ENCODE measurements around the gene HIF1A.
"Not testable (repeated sequence)": the region's sequence is repeated elsewhere in the genome, so short reads cannot be mapped to it uniquely, and the experiment has no call there.

The HIF1A gene

DNA sequence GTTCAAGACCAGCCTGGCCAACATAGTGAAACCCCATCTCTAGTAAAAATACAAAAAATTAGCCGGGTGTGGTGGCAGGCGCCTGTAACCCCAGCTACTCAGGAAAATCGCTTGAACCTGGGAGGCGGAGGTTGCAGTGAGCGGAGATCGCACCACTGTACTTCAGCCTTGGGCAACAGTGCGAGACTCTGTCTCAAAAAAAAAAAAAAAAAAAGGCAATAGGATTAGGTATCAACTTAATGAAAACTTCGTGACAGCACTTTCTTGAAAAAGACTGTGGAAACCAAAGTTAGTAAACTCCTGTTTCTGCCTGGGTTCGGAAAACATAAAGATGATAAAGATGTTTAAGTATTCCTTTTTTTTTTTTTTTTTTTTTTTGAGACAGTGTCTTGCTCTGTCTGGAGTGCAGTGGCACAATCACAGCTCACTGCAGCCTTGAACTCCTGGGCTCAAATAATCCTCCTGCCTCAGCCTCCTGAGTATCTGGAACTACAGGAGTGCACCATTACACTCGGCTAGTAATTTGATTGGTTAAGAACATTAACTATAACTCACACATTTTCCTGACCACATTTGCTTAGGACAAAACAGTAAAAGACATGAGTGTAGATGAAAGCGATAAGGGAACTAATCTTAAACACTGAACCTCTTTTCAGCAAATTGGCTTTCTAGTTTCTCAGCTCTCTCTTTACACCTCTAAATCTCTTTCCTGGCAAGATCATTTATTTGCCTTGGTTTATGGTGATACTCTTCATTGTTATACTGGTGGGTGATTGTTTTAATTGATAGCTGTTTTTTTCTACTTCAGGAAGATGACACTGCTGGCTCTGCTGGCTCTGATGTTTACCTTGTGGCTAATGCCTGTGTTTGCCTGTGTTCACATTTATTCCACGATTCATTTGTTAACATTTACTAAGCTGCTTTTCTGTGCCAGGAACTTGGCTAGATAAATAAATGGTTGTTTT is 15.8 kb downstream of the HIF1A start:
- DNase-seq = no peak

DNA sequence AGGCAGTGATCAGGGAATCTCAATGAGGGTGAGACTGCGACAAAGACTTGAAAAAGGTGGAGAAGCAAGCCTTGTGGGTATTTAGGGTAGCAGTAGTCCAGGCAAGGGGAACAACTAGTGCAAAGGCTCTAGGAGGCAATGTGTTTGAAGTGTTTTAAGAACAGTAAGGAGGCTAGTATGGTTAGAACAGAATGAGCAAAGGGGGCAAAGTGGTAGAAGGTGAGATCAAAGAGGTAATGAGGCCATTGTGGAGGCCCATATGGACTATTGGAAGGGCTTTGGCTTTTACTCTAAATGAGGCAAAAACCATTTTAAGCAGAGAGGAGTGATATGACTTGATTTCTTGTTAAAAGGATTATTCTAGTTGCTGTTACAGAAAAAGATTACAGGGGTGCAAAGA is 16.8 kb downstream of the HIF1A start:
- DNase-seq = no peak

DNA sequence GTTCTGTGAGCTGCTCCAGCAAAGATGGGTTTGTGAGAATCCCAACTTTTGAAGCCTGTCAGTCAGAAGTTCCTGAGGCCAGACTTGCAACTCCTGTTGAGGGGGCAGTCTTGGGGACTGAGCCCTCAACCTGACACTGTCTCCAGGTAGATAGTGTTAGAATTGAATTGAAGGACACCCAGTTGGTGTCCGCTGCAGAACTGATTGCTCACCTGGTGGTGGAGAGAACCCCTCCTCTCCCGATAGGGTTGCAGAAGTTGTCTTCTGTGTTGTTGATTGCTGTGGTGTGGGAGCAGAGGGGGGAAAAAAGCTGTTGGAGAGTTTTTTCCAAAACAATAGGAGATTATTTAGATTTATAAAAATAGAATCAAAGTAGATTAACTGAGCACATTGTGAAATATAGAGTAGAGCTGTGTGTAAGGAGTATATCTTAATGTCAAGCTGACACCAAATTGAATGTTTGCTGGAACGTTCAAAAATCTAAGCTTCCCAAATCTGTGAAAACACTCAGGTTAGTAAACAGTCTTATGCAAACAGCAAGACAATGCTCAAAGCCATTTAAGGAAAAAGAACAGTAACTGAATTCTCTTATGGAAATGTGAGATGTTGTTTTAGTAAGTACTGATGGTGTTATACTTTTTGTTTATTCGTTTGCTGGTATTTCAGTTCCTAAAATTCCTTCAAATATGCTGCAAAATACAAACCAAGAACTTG is 18.6 kb downstream of the HIF1A start:
- no peak for DNase-seq

DNA sequence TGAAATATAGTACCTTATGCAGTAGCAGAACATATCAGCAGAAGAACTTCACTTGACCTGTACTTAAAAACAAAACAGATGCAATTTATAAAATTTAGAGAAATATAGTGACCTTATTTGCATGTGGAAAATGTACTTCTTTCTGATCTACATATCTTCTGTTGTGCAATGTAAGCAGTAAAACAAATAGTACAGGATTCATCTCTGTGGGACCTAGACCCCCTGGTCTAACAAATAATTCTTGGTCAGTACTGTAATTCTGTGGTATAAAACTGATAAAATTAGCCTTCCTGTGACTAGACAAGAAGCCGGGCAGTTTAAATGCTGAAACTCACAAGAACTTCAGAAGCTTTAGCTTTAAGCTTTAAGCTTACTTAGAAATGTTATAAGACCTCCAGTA is 21.6 kb downstream of the HIF1A start:
- no peak for DNase-seq

DNA sequence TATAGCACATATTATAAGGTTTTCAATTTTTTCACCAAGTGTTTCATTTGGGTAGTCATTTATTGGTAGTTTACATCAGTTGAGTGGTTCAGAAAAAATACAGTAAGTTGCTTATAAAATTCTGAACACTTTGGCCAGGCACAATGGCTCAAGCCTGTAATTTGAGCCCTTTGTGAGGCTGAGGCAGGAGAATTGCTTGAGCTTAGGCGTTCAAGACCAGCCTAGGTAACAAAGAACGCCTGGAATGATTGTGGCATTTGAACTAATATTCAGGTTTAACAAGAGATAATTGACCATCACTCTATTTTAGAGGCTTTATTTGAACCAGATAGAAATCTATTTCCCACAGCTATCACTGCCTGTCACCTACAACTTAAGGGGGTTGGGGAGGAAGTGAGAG is 22.7 kb downstream of the HIF1A start:
- no peak for DNase-seq

DNA sequence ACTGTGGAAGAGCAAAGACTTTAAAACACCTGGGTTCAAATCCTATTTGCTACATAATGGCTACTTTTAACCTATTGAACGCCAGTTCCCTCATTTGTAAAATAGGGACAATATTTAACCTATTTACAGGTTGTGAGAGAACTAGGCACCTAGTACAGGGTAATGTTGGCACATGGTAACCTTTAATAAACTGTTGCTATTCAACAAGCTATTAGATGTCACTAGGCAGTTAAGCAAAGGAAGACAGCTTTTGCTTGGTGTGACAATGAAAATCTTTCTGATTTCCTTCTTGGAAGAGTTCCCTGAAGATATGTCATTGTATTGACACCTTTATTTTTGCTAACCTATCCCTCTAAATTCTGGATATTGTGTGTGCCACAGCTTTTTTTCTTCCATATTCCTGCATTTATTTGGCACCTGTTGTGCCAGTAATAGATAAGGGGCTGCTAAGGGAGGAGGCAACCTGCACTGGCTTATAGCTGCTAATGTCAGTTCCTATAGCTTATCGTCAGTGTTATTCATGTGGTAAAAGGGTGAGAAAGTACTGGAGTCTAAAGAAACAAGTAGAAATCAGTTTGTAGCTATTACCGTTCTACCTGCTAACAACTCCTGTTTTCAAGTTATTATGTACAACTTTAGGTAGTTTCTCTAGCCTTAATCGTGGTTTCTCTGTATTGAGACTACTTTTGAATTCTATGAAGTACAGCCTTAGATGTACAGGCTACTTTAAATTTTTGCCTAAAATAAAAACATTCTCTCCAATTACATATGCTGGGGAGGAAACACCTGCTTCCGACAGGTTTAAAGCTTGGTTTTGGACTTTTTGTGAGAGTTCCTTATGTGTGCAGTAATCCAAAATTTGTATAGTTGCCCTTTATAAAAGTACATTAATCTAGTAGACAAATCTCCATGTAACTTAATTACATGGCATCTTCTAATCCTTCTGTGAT is 24.3 kb downstream of the HIF1A start:
- DNase-seq = peak in 1 of 2 donors; percentile 35

DNA sequence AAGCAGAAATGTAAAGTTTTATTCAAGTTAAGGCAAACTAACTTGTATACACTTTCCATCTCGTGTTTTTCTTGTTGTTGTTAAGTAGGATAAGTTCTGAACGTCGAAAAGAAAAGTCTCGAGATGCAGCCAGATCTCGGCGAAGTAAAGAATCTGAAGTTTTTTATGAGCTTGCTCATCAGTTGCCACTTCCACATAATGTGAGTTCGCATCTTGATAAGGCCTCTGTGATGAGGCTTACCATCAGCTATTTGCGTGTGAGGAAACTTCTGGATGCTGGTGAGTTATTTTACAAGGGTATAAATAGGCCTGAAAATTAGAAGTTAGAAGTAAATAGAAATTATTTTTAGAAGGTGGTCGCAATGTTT is 25.0 kb downstream of the HIF1A start:
- DNase-seq = no peak

DNA sequence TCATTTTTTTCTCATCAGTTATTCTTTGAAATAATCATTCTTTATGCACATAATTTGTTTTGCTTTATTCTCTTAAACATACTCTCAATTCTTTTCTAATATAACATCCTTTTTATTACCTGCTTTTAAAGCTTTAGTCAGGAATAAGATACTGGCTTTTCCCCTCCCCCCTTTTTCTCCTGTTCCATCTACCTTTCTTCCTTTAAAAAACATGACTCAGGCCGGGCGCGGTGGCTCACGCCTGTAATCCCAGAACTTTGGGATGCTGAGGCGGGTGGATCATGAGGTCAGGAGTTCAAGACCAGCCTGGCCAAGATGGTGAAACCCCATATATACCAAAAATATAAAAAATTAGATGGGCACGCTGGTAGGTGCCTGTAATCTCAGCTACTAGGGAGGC is 25.4 kb downstream of the HIF1A start:
- DNase-seq = no peak

DNA sequence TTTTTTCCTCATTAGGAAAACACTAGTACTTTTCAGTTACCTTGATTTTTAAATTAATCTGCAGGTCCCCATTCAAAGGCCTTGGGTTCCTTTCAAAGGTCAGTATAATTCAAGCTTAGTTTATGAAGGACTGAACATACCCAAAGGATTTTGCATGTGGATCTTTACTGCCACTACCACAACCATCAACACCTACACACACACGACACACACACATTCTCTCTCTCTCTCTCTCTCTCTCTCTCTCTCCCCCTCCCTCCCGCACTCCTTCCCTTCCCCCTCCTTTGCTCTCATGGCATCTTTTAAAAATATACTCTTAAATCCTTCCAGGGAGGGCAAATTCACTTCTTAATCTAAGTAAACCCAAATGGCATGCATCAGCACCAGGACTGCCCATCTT is 28.8 kb downstream of the HIF1A start:
- DNase-seq = no peak

DNA sequence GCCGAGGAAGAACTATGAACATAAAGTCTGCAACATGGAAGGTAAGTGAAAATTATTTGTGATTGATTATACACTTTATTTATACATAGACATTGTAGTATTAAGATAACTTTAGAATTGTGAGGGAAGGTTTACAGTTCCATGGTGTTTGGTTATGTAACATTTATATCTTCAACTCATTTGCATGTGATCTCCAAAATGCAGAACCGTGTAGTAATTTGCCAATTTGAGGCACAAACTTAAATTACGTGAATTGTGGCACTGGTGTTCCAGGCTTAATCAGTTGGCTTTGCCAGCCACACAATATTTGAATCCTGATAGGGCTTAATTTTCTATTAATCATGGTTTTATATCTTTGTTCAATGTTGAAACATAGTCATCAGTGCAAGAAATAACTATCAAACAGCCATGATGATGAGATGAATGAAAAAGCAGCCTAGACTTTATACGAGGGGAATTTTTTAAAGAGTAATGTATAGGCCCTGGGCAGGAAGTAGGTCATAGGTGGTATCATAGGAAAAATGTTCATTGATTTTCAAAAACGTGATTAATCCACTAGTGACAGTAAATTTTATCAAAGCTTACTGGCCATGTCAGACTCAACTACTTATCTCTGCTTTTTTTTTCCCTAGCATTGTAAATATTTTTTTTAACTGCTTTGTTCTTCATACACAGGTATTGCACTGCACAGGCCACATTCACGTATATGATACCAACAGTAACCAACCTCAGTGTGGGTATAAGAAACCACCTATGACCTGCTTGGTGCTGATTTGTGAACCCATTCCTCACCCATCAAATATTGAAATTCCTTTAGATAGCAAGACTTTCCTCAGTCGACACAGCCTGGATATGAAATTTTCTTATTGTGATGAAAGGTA is 31.7 kb downstream of the HIF1A start:
- no peak for DNase-seq

DNA sequence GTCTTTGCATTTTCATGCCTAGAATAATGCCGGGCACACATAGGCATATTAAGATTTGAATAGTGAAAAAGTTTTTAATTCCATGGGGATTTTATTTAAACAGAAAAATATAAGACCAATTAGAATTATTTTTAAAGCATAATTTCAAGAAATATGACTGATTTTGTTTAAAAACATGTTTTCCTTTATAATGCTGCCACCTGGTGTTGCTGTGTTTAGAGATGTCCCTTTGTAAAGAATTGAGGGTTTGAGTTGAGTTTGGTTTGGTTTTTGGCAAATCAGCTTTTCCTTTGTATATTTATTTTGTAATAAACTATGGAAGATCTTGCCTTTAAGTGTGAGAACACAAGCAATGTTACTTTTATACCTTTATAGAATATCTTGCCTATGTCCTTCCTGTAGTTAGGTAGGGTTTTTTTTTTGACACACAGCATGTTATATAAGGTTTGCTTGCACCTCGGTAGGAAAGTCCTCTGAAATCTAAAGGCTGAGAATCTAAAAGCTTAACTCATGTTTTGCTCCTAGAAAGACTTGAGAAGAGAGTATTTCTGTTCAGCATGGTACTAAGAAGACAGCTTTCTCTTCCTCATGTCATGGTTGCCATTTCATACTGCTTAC is 35.6 kb downstream of the HIF1A start:
- peak in 1 of 2 donors; percentile 44 for DNase-seq

DNA sequence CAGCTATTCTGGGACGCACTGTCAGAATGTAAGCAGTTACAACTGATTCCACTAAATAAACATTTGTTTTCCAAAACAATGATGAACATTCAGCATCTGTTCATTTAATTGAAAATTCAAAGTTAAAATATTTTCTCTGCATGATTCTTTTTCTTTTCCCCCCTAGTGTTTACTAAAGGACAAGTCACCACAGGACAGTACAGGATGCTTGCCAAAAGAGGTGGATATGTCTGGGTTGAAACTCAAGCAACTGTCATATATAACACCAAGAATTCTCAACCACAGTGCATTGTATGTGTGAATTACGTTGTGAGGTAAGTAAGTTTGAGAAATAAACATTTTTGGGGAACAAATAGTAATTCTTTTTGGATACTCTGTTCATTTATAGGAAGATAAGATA is 38.7 kb downstream of the HIF1A start:
- DNase-seq = no peak

DNA sequence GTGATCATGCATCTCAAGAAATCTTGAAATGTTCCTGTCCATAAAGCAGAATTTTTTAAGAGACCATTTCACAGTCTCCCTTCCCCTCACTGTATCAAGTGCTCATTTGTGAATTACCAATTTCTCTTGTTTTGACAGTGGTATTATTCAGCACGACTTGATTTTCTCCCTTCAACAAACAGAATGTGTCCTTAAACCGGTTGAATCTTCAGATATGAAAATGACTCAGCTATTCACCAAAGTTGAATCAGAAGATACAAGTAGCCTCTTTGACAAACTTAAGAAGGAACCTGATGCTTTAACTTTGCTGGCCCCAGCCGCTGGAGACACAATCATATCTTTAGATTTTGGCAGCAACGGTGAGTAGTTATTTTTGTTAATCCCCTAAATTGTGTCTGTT is 41.4 kb downstream of the HIF1A start:
- no peak for DNase-seq

DNA sequence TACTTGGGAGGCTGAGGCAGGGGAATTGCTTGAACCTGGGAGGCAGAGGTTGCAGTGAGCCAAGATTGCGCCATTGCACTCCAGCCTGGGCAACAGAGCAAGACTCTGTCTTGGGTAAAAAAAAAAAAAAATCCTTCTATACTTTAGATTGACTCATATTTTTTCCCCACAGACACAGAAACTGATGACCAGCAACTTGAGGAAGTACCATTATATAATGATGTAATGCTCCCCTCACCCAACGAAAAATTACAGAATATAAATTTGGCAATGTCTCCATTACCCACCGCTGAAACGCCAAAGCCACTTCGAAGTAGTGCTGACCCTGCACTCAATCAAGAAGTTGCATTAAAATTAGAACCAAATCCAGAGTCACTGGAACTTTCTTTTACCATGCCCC is 42.6 kb downstream of the HIF1A start:
- DNase-seq = no peak

DNA sequence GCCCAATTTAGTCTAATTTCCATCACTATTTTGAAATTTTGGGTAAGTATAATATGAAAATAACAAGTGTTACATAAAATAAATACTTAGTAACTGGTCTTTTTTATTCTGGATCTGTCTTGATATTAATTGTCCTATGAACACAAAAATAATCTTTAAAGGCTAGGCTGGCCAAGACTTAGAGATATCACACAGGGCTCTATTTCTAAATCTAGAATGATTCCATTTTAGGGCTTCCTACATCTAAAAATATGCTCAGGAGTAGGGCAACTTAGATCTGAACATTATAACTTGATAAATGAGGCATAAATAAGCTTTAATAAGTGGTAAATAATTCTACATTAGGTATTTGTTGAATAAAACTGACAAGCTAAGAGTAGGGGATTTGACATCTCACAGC is 43.8 kb downstream of the HIF1A start:
- no peak for DNase-seq

DNA sequence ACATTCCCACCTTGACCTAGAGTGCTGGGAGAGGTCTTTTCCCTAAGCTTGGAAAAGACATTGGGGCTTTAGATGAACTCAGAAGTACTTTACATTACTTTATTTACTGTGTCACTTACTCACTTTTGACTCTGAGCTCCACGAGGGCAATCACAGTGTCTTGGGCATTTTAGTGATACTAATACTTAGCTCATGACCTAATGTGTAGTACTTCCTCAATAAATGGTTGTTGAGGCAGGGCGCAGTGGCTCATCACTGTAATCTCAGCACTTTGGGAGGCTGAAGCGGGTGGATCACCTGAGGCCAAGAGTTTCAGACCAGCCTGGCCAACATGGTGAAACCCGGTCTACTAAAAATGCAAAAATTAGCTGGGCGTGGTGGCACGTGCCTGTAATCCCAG is 47.1 kb downstream of the HIF1A start:
- DNase-seq = no peak

DNA sequence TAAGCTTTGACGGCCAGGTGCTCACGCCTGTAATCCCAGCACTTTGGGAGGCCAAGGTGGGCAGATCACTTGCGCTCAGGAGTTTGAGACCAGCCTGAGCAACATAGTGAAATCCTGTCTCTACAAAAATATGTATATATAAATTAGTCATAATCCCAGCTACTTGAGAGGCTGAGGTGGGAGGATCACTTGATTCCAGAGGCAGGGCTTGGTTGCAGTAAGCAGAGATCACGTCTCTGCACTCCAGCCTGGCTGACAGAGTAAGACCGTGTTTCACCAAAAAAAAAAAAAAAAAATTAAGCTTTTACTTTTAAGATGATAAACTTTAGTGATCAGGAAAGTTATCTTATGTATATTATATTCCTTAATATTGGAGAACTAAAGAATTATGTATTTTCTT is 48.9 kb downstream of the HIF1A start:
- no peak for DNase-seq

DNA sequence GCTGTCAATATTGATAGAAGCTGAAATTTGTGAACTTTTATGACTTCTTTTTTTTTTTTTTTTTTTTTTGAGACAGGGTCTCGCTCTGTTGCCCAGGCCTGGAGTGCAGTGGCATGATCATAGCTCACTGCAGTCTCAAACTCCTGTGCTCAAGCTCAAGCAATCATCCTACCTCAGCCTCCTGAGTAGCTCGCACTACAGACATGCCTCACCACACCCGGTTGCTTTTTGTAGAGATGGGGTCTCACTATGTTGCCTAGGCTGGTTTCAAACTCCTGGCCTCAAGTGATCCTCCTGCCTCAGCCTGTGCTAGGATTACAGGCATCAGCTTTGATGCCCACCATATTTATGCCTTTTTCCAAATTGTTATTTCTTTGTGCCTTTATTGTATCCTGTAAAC is 51.0 kb downstream of the HIF1A start:
- not testable (repeated sequence) for DNase-seq

DNA sequence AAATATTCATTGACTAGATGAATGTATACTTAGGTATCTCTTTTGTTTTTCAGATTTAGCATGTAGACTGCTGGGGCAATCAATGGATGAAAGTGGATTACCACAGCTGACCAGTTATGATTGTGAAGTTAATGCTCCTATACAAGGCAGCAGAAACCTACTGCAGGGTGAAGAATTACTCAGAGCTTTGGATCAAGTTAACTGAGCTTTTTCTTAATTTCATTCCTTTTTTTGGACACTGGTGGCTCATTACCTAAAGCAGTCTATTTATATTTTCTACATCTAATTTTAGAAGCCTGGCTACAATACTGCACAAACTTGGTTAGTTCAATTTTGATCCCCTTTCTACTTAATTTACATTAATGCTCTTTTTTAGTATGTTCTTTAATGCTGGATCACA is 51.6 kb downstream of the HIF1A start:
- DNase-seq = no peak

DNA sequence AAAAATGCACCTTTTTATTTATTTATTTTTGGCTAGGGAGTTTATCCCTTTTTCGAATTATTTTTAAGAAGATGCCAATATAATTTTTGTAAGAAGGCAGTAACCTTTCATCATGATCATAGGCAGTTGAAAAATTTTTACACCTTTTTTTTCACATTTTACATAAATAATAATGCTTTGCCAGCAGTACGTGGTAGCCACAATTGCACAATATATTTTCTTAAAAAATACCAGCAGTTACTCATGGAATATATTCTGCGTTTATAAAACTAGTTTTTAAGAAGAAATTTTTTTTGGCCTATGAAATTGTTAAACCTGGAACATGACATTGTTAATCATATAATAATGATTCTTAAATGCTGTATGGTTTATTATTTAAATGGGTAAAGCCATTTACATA is 52.0 kb downstream of the HIF1A start:
- no peak for DNase-seq

DNA sequence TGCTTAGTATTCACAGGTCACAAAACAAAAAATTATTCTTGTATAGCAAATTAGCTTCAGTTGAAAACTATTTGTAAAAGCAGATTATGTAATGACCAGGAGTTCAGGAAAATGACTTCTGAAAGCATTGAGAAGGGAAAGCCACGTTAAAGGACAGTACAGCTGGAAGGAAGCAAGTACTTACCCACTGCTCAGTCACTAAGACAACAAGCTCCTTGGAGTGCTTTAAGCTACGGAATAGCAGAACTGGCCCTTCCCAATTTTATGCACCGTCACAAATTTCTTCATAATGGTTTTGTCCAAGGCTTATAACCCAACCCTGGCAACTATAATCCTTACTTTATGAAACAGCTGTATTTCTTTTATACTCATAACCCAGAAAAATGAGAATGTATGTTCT is 54.0 kb downstream of the HIF1A start:
- DNase-seq = no peak

DNA sequence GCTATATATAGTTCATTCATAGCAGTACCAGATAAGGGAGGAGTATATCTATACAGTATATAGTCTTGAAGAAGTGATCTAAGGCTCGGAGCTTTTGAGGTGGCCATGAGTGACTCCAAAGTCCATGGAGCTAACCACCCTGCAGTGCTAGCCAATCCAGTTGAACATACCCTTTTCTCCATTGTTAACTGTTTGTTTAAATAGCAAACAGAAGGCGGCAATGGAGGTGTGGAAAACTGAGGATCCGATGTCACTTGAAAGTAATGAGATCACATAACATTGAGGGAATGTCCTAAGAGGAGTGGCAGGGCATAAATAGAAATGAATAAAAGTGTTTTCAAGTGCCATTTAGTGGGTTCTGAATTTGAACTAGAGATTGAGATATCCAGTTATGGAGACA is 54.6 kb downstream of the HIF1A start:
- no peak for DNase-seq

All from CD4-positive, alpha-beta T cell treated with Interleukin-1 beta for 1 hour (primary cell).